ENCODE results near the gene PLA2G12A.

Gene PLA2G12A

GRCh38 chr4:109676886-109677285 lies 53.0 kb downstream of the PLA2G12A start:
- H3K4me3 ChIP-seq (ENCODE audit: low read depth, low read length) = no peak overlapping the region
- TF ChIP-seq CTCF (IDR thresholded peaks at IDR 0.05; ENCODE audit: insufficient read depth, low read depth, low read length, missing control alignments) = no peak
- DNase-seq (ENCODE audit: low read depth) = no peak

DNA sequence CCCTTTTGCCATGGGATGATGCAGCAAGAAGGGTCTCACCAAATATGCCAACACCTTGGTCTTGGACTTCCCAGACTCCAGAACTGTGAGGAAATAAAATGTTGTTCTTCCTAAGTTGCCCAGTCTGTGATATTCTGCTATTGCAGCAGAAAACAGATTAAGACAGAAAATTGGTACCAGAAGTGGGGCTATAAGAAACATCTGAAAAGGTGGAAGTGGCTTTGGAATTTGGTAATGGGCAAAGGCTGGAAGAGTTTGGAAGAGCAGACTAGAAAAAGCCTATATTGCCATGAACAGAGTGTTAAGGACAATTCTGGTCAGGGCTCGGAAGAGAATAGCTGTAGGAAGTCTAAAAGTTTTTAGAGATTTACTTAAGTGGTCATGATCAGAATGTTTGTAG lies 54.0 kb downstream of the PLA2G12A start:
- H3K4me3 ChIP-seq (ENCODE audit: low read depth, low read length) = no peak overlapping the region
- TF ChIP-seq CTCF (IDR thresholded peaks at IDR 0.05; ENCODE audit: insufficient read depth, low read depth, low read length, missing control alignments) = no peak
- no peak for DNase-seq (ENCODE audit: low read depth)

DNA sequence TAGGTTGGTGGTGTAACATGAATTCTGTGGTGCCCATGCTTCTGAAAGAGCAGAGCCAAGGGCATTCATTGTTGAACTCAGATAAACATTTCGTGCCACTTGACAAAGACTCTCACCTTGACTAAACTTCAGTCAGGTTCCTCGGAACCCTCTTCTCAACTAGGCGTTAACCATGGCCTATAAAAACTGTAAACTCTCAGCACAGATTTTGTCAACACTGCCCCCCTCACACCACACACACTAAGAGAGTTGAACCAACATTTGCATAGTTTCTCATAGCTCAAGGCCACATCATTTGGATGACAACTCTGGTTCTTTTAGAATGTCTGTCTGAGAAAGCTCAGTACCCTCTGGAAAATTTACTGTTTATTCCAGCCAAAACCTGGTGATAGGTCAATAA lies 54.7 kb downstream of the PLA2G12A start:
- no peak for TF ChIP-seq CTCF (IDR thresholded peaks at IDR 0.05; ENCODE audit: insufficient read depth, low read depth, low read length, missing control alignments)
- H3K4me3 ChIP-seq (ENCODE audit: low read depth, low read length) = no peak overlapping the region
- DNase-seq (ENCODE audit: low read depth) = peak; percentile 33

- no peak for DNase-seq (ENCODE audit: low read depth)
- TF ChIP-seq CTCF (IDR thresholded peaks at IDR 0.05; ENCODE audit: insufficient read depth, low read depth, low read length, missing control alignments) = no peak
- no peak overlapping the region for H3K4me3 ChIP-seq (ENCODE audit: low read depth, low read length)
These were observed 56.6 kb downstream of the PLA2G12A start for GRCh38 chr4:109673303-109673702.

GRCh38 chr4:109672169-109672930 lies 57.5 kb downstream of the PLA2G12A start:
- no peak overlapping the region for H3K4me3 ChIP-seq (ENCODE audit: low read depth, low read length)
- DNase-seq (ENCODE audit: low read depth) = no peak
- no peak for TF ChIP-seq CTCF (IDR thresholded peaks at IDR 0.05; ENCODE audit: insufficient read depth, low read depth, low read length, missing control alignments)

GRCh38 chr4:109671350-109671749 lies 58.5 kb downstream of the PLA2G12A start:
- TF ChIP-seq CTCF (IDR thresholded peaks at IDR 0.05; ENCODE audit: insufficient read depth, low read depth, low read length, missing control alignments) = no peak
- no peak overlapping the region for H3K4me3 ChIP-seq (ENCODE audit: low read depth, low read length)
- DNase-seq (ENCODE audit: low read depth) = no peak

All from GM12865 (cell line).